Ramos (cell line): ENCODE results near the gene NR4A1.

Experiments
- in situ Hi-C: fragments of 300-500 bp; cut with MboI; formaldehyde crosslinking; loops from one replicate; pipeline ENCODE4 v1.14.3; 2022; ENCODE audit warnings: low sequenced_read_pairs; ENCODE audit not compliant: unreplicated experiment

Gene NR4A1

GRCh38 chr12:52037248-52037861 lies 13.9 kb upstream of the NR4A1 start:
- in situ Hi-C loops = no loop called here

GRCh38 chr12:52038447-52038846 lies 12.8 kb upstream of the NR4A1 start:
- in situ Hi-C loops = no loop called here

- in situ Hi-C loops = no loop called here
Measured at GRCh38 chr12:52041035-52041434, 10.2 kb upstream of the NR4A1 start.

GRCh38 chr12:52041695-52042123 lies 9.5 kb upstream of the NR4A1 start:
- in situ Hi-C loops = no loop called here

GRCh38 chr12:52042706-52043385 lies 8.4 kb upstream of the NR4A1 start:
- in situ Hi-C loops = no loop called here

GRCh38 chr12:52043386-52044212 lies 7.6 kb upstream of the NR4A1 start:
- in situ Hi-C loops = no loop called here

GRCh38 chr12:52044292-52044983 lies 6.8 kb upstream of the NR4A1 start:
- in situ Hi-C loops = no loop called here

GRCh38 chr12:52045794-52046199 lies 5.4 kb upstream of the NR4A1 start:
- in situ Hi-C loops = no loop called here

GRCh38 chr12:52046859-52047258 lies 4.4 kb upstream of the NR4A1 start:
- in situ Hi-C loops = no loop called here

- in situ Hi-C loops = no loop called here
Measured at GRCh38 chr12:52049286-52049685, 2.0 kb upstream of the NR4A1 start.

- in situ Hi-C loops = no loop called here
Measured at GRCh38 chr12:52049688-52050087, 1.6 kb upstream of the NR4A1 start.

GRCh38 chr12:52050116-52050757 lies 1.0 kb upstream of the NR4A1 start:
- in situ Hi-C loops = no loop called here

GRCh38 chr12:52052468-52053186 lies 1.4 kb downstream of the NR4A1 start:
- in situ Hi-C loops = no loop called here

GRCh38 chr12:52053536-52054209 lies 2.4 kb downstream of the NR4A1 start:
- in situ Hi-C loops = no loop called here

- in situ Hi-C loops = no loop called here
Measured at GRCh38 chr12:52054231-52054832, 3.1 kb downstream of the NR4A1 start.

- in situ Hi-C loops = no loop called here
Measured at GRCh38 chr12:52054833-52055730, 3.8 kb downstream of the NR4A1 start.
